H1 (cell line): ENCODE results near the gene KIAA1671. TPM values are rescaled to one million over a fixed set of nuclear protein-coding genes. Genes with fewer than 3 reads are reported as not detected.

Experiments used
- CTCF ChIA-PET: fragments of 300-600 bp; sonication (Branson Sonifier 250); formaldehyde crosslinking; loops from one replicate; lab custom pipeline; 2021; ENCODE audit not compliant: partially characterized antibody; lab: Charles Lee
- POLR2A ChIA-PET: fragments of 300-600 bp; sonication (Branson Sonifier 250); formaldehyde crosslinking; loops from one replicate; lab custom pipeline; 2021; ENCODE audit warnings: inconsistent platforms; ENCODE audit not compliant: partially characterized antibody; lab: Charles Lee
- DNase-seq, 2 experiments: peaks; one replicate each; pipeline versions ENCODE4 v3.0.0 to v3.0.0-alpha.2; 2010 to 2022; ENCODE audit warnings: low spot score in 2 of 2, low read depth in 1 of 2, mixed read lengths in 1 of 2
- FAIRE-seq: peaks from 2 replicates; lab custom pipeline; 2011; peaks lifted over from hg19 to GRCh38; lab: Jason Lieb, UNC
- H2AFZ ChIP-seq: 2 replicates; pipeline ENCODE4 v1.8.1; 2012; ENCODE audit warnings: low read length, inconsistent platforms
- H2AK5ac ChIP-seq: 2 replicates; pipeline ENCODE4 v1.6.1; 2013; ENCODE audit warnings: low read depth, low read length
- H2BK120ac ChIP-seq: replicated peaks from 2 replicates; pipeline ENCODE3; 2013; ENCODE audit warnings: low read depth, low read length, inconsistent platforms
- H2BK12ac ChIP-seq: 2 replicates; pipeline ENCODE4 v1.6.1; 2013; ENCODE audit warnings: low read depth, low read length
- H2BK15ac ChIP-seq: 2 replicates; pipeline ENCODE4 v1.6.1; 2013; ENCODE audit warnings: low read length
- H2BK20ac ChIP-seq: 2 replicates; pipeline ENCODE4 v1.6.1; 2013; ENCODE audit warnings: low read length
- H2BK5ac ChIP-seq: 2 replicates; pipeline ENCODE4 v1.6.1; 2013; ENCODE audit warnings: low read depth, low read length
- H3K14ac ChIP-seq: 2 replicates; pipeline ENCODE4 v1.6.1; 2013; ENCODE audit warnings: inconsistent platforms; ENCODE audit not compliant: insufficient read length
- H3K18ac ChIP-seq: 2 replicates; pipeline ENCODE4 v1.6.1; 2013; ENCODE audit warnings: low read length; ENCODE audit errors: extremely low read depth
- H3K23ac ChIP-seq: 2 replicates; pipeline ENCODE4 v1.6.1; 2013; ENCODE audit warnings: inconsistent platforms; ENCODE audit not compliant: insufficient read length
- H3K23me2 ChIP-seq: 2 replicates; pipeline ENCODE4 v1.6.1; 2013; ENCODE audit warnings: low read depth, low read length
- H3K27ac ChIP-seq: 2 replicates; pipeline ENCODE4 v1.6.1; 2011; ENCODE audit warnings: low read depth, low read length, inconsistent platforms
- H3K27me3 ChIP-seq, 4 experiments: replicated peaks in 1 of 4; 1 replicate in 1 of 4; 2 replicates in 3 of 4; pipeline versions ENCODE4 v1.6.1 to v1.8.1; 2011 to 2013; ENCODE audit warnings: low read length in 3 of 4, mild to moderate bottlenecking in 3 of 4, inconsistent platforms in 2 of 4, mixed read lengths in 2 of 4, moderate library complexity in 1 of 4; ENCODE audit not compliant: control insufficient read depth in 3 of 4, insufficient read depth in 3 of 4; ENCODE audit errors: extremely low read depth in 1 of 4
- H3K36me3 ChIP-seq, 4 experiments: 2 replicates each; pipeline versions ENCODE4 v1.6.1 to v1.8.1; 2011 to 2013; ENCODE audit warnings: mild to moderate bottlenecking in 4 of 4, low read length in 3 of 4, moderate library complexity in 2 of 4, control low read depth in 1 of 4, inconsistent platforms in 1 of 4; ENCODE audit not compliant: insufficient read depth in 4 of 4, control insufficient read depth in 2 of 4
- H3K4ac ChIP-seq: replicated peaks from 2 replicates; pipeline ENCODE3; 2013; ENCODE audit warnings: low read length, low read depth, mixed read lengths, inconsistent platforms; ENCODE audit not compliant: insufficient read length
- H3K4me1 ChIP-seq, 4 experiments: replicated peaks in 1 of 4; 1 replicate in 1 of 4; 2 replicates in 3 of 4; pipeline versions ENCODE4 v1.6.1 to v1.8.1; 2011 to 2013; ENCODE audit warnings: low read length in 3 of 4, inconsistent platforms in 2 of 4, mixed read lengths in 1 of 4; ENCODE audit not compliant: insufficient read depth in 4 of 4, control insufficient read depth in 3 of 4
- H3K4me2 ChIP-seq, 2 experiments: 2 replicates each; pipeline versions ENCODE4 v1.6.1 to v1.8.1; 2011 to 2013; ENCODE audit warnings: low read depth in 2 of 2, low read length in 2 of 2, control low read depth in 1 of 2, inconsistent platforms in 1 of 2, mild to moderate bottlenecking in 1 of 2; ENCODE audit not compliant: insufficient read depth in 1 of 2
- H3K4me3 ChIP-seq, 4 experiments: fragments of 200-600, 300-600 bp in 1 of 4; sonication (generic), shearing (Covaris generic), sonication (Bioruptor Twin) in 1 of 4; 2 replicates each; pipeline versions ENCODE4 v1.5.1 to v1.8.1; 2011 to 2016; ENCODE audit warnings: low read length in 4 of 4, low read depth in 3 of 4, control low read depth in 2 of 4, inconsistent platforms in 2 of 4, mild to moderate bottlenecking in 2 of 4, mixed read lengths in 1 of 4, moderate library complexity in 1 of 4; ENCODE audit not compliant: insufficient read depth in 2 of 4; ENCODE audit errors: extremely low read depth in 1 of 4
- H3K56ac ChIP-seq: replicated peaks from 2 replicates; pipeline ENCODE3; 2013; ENCODE audit warnings: low read depth, mild to moderate bottlenecking, mixed read lengths, low read length, inconsistent platforms; ENCODE audit not compliant: insufficient read length
- H3K79me1 ChIP-seq: 2 replicates; pipeline ENCODE4 v1.6.1; 2013; ENCODE audit warnings: low read depth, low read length, control low read depth
- H3K79me2 ChIP-seq, 2 experiments: 2 replicates each; pipeline versions ENCODE4 v1.6.1 to v1.8.1; 2012 to 2013; ENCODE audit warnings: low read length in 2 of 2, mild to moderate bottlenecking in 2 of 2, inconsistent platforms in 1 of 2; ENCODE audit not compliant: insufficient read depth in 2 of 2, control insufficient read depth in 1 of 2
- H3K9ac ChIP-seq, 4 experiments: replicated peaks in 1 of 4; 1 replicate in 1 of 4; 2 replicates in 3 of 4; pipeline versions ENCODE4 v1.6.1 to v1.8.1; 2011 to 2013; ENCODE audit warnings: low read depth in 3 of 4, low read length in 3 of 4, control low read depth in 2 of 4, mild to moderate bottlenecking in 2 of 4, moderate library complexity in 2 of 4, inconsistent platforms in 1 of 4; ENCODE audit errors: extremely low read depth in 1 of 4
- H3K9me3 ChIP-seq, 2 experiments: 2 replicates each; pipeline versions ENCODE4 v1.6.1 to v1.8.1; 2012 to 2013; ENCODE audit warnings: mild to moderate bottlenecking in 2 of 2, moderate library complexity in 2 of 2, control low read depth in 1 of 2, inconsistent platforms in 1 of 2, low read depth in 1 of 2, low read length in 1 of 2, mixed read lengths in 1 of 2; ENCODE audit not compliant: insufficient read depth in 2 of 2
- H4K20me1 ChIP-seq, 2 experiments: replicated peaks in 1 of 2; 2 replicates each; pipeline versions ENCODE3 to v1.8.1; 2011 to 2013; ENCODE audit warnings: inconsistent platforms in 2 of 2, low read length in 2 of 2, mild to moderate bottlenecking in 1 of 2; ENCODE audit not compliant: insufficient read depth in 2 of 2, control insufficient read depth in 1 of 2
- H4K5ac ChIP-seq: 2 replicates; pipeline ENCODE4 v1.6.1; 2013; ENCODE audit warnings: low read length, low read depth, mixed read lengths, inconsistent platforms; ENCODE audit not compliant: insufficient read length
- H4K8ac ChIP-seq: 2 replicates; pipeline ENCODE4 v1.8.0; 2013; ENCODE audit warnings: mild to moderate bottlenecking, moderate library complexity, low read length, inconsistent platforms; ENCODE audit not compliant: insufficient read depth; ENCODE audit errors: extremely low read depth
- H4K91ac ChIP-seq: replicated peaks from 2 replicates; pipeline ENCODE3; 2013; ENCODE audit warnings: low read length, mixed read lengths, inconsistent platforms; ENCODE audit not compliant: insufficient read length
- ASH2L ChIP-seq: fragments of 200-600, 300-600 bp; sonication (generic); IDR thresholded peaks from one replicate; pipeline ENCODE4 v1.7.1; 2017; ENCODE audit warnings: low read length
- BACH1 ChIP-seq: IDR thresholded peaks from 2 replicates; pipeline ENCODE4 v1.6.1; 2012; ENCODE audit warnings: low read length, improper control_type of control experiment
- CHD1 ChIP-seq: IDR thresholded peaks from 2 replicates; pipeline ENCODE4 v1.6.1; 2012; ENCODE audit warnings: low read depth, low read length, improper control_type of control experiment
- CREB1 ChIP-seq: IDR thresholded peaks from 2 replicates; pipeline ENCODE4 v1.6.1; 2012; ENCODE audit warnings: inconsistent platforms
- MAFK ChIP-seq: IDR thresholded peaks from 2 replicates; pipeline ENCODE4 v1.6.1; 2012; ENCODE audit warnings: low read depth, mild to moderate bottlenecking, improper control_type of control experiment, low read length
- SAP30 ChIP-seq: fragments of 300-600 bp; sonication (generic); IDR thresholded peaks from 2 replicates; pipeline ENCODE4 v1.7.1; 2012; ENCODE audit warnings: low read length, moderate library complexity, mild to moderate bottlenecking, inconsistent platforms; ENCODE audit not compliant: insufficient read depth, insufficient replicate concordance
- SP1 ChIP-seq: IDR thresholded peaks from 2 replicates; pipeline ENCODE4 v1.6.1; 2011; ENCODE audit warnings: low read depth, low read length
- ZNF274 ChIP-seq: IDR thresholded peaks from 2 replicates; pipeline ENCODE4 v1.7.0; 2012; ENCODE audit warnings: low read length, borderline replicate concordance; ENCODE audit errors: extremely low read depth
- WGBS, 2 experiments: shearing (Covaris generic) in 1 of 2; methylation state at CpG; one replicate each; pipeline versions ENCODE4 v1.1.6 to v1.1.7; 2013 to 2015; ENCODE audit warnings: low lambda C conversion rate in 2 of 2, mixed read lengths in 2 of 2, inconsistent platforms in 1 of 2, low coverage in 1 of 2, missing lambda C conversion rate in 1 of 2; ENCODE audit not compliant: insufficient replicate concordance in 2 of 2, insufficient coverage in 1 of 2, insufficient read length in 1 of 2; ENCODE audit errors: extremely low coverage in 1 of 2, missing lambda C conversion rate in 1 of 2; 5-methylcytosine and 5-hydroxymethylcytosine counted together
- polyA plus RNA-seq, 7 experiments: library from polyadenylated mRNA; depleted of rRNA in 3 of 7; stranded (reverse) in 5 of 7; unstranded in 2 of 7; fragments of >200 nt in 5 of 7; fragments of 200-250 nt in 2 of 7; gene quantifications; 1 replicate in 5 of 7; 2 replicates in 1 of 7; 4 replicates in 1 of 7; pipeline versions ENCODE4 v1.2.1 to v1.2.3, GENCODE V29; 2011 to 2013; ENCODE audit warnings: missing spikeins in 2 of 7, mixed read lengths in 2 of 7
- total RNA-seq: library from RNA; stranded (reverse); fragmentation: NEBNext Ultra II Directional; extraction: Animal tissue kit (Norgen Biotek cat#: 25700); gene quantifications from 2 replicates; pipeline ENCODE4 v1.2.1, GENCODE V29; 2021

KIAA1671 gene
- total and polyA plus RNA-seq, 2 of the 8 experiments (the other 6 are each of a cell fraction or from before 2014, with no cell fraction given) = 6.4 to 23.9 TPM

DNA sequence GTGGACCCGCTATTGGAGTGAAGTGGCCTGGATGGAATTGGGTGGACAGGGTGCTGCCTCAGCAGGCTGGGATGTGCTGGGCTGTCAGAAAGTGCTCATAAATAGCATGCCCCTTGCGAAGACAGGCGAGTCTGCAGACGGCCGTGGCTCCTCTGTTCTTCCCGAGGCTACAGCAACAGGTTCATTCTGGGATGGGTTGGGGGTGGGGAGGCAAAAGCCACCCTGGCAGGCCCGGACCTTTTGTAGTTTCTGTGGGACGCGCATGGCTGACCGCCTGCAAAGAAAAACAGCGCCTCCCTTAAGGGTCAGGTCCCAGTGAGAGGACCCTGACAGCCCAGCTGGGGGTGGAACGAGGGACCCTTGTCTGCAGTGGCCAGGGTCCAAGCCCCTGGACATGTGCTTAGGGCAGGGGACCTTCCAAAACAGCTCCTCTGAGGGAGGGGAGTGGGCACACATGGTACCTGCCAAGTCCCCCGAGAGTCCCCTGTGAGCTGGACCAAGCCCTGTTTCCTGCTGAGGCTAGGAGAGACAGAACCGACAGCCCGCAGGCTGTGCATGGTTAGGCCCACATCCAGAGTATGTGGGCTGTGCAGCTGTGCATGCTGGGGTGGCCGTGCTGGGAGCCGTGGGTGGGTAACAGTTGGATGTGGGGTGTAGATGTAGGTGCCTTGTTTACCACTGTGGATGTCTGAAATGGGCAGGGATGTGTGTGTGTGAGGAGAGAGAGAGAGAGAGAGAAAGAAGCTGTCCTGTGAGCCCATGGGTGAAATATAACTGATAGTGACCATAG lies 247.4 kb downstream of the KIAA1671 start, which contains the start of gene CRYBB3:
TSS of gene CRYBB3 (plus strand) at position 128 of the 790 bp plus-strand sequence. CDS start 1,539 bp downstream, outside the sequence.
- ChIA-PET CTCF (interaction anchor here (1.1 to 5.7 kb wide), 6 partner anchors 10 to 134 kb away, joined by 3 to 43 read pairs (median 4); no protein-coding TSS in a partner anchor), POLR2A (no interaction called here)
- Histone ChIP-seq H3K18ac (no peak within 1 kb of the TSS), H3K23ac (no peak within 1 kb of the TSS), H3K4me2 (no peak within 1 kb of the TSS), H4K8ac (no peak within 1 kb of the TSS), H3K56ac (no peak within 1 kb of the TSS), H4K20me1 (no peaks in the 10 kb centered on the region), H4K91ac (no peak within 1 kb of the TSS), H3K79me2 (no peaks in the 10 kb centered on the region), H2BK20ac (no peak within 1 kb of the TSS), H3K14ac (no peak within 1 kb of the TSS), H3K9me3 (no peaks in the 10 kb centered on the region), H2AFZ (no peak within 1 kb of the TSS), H3K4me1 (peaks cover 0 to 2% (median 0%) of the 10 kb centered on the region in 4 experiments; a peak in 3 of 7 replicates), H3K36me3 (no peaks in the 10 kb centered on the region), H3K9ac (no peak within 1 kb of the TSS), H3K27ac (no peak within 1 kb of the TSS), H3K79me1 (no peaks in the 10 kb centered on the region), H2AK5ac (no peak within 1 kb of the TSS), H2BK12ac (no peak within 1 kb of the TSS), H2BK15ac (no peak within 1 kb of the TSS), H2BK120ac (no peak within 1 kb of the TSS), H3K27me3 (no peaks in the 10 kb centered on the region), H2BK5ac (no peak within 1 kb of the TSS), H3K23me2 (no peaks in the 10 kb centered on the region), H3K4ac (no peak within 1 kb of the TSS), H3K4me3 (no peak within 1 kb of the TSS), H4K5ac (no peak within 1 kb of the TSS)
- FAIRE-seq (no peak), DNase-seq (no peak)
- TF ChIP-seq CHD1 (no peak), ZNF274 (no peak), MAFK (no peak), CREB1 (no peak), SAP30 (no peak), ASH2L (no peak), BACH1 (no peak), SP1 (no peak)
- 89% methylated on average over 14 of the region's 17 CpGs; no CpG with 5 or more reads in 1 of the 2 experiments for WGBS, 2 experiments
